OCI-LY7 (cell line): ENCODE measurements around the gene CHRM5. TPM values are rescaled to one million over a fixed set of nuclear protein-coding genes. Genes with fewer than 3 reads are reported as not detected.
"Not testable (repeated sequence)": the region's sequence is repeated elsewhere in the genome, so short reads cannot be mapped to it uniquely, and the experiment has no call there.

Experiments
- BruUV-seq: library from RNA; stranded (reverse); fragments of 400-500 nt; replicated peaks from 2 replicates; lab custom pipeline; 2021; lab: Mats Ljungman, UMichigan
- CTCF ChIA-PET: fragments of 300-600 bp; sonication (Branson Sonifier 250); formaldehyde crosslinking; loops from one replicate; lab custom pipeline; 2022; ENCODE audit warnings: antibody characterized with exemption; ENCODE audit not compliant: unreplicated experiment; lab: Charles Lee
- POLR2A ChIA-PET: fragments of 300-600 bp; sonication (Branson Sonifier 250); formaldehyde crosslinking; loops from one replicate; lab custom pipeline; 2022; ENCODE audit warnings: antibody characterized with exemption; lab: Charles Lee
- DNase-seq: peaks from one replicate; pipeline ENCODE4 v3.0.0-alpha.2; 2015; ENCODE audit warnings: low spot score
- H2AFZ ChIP-seq: fragments of 200-600 bp; sonication (generic), shearing (Covaris generic); 2 replicates; pipeline ENCODE4 v1.6.1; 2014; ENCODE audit warnings: mild to moderate bottlenecking, antibody characterized with exemption, low read length, moderate library complexity
- H3K27ac ChIP-seq: fragments of 200-600 bp; sonication (generic); 2 replicates; pipeline ENCODE4 v1.5.1; 2014; ENCODE audit warnings: mixed run types, low read depth, mild to moderate bottlenecking, moderate library complexity, low read length, inconsistent platforms; ENCODE audit not compliant: poor library complexity, severe bottlenecking
- H3K36me3 ChIP-seq: fragments of 200-600 bp; sonication (generic); 2 replicates; pipeline ENCODE4 v1.6.1; 2014; ENCODE audit warnings: mild to moderate bottlenecking, antibody characterized with exemption, low read length, moderate library complexity, mixed read lengths; ENCODE audit not compliant: insufficient read depth
- H3K4me1 ChIP-seq: fragments of 200-600 bp; sonication (generic); 2 replicates; pipeline ENCODE4 v1.5.1; 2014; ENCODE audit warnings: mild to moderate bottlenecking, low read length; ENCODE audit not compliant: insufficient read depth, poor library complexity, severe bottlenecking
- H3K4me2 ChIP-seq: fragments of 200-600 bp; sonication (generic); 2 replicates; pipeline ENCODE4 v1.6.1; 2014; ENCODE audit warnings: mild to moderate bottlenecking, low read length
- H3K4me3 ChIP-seq: fragments of 200-600 bp; sonication (generic); 2 replicates; pipeline ENCODE4 v1.5.1; 2014; ENCODE audit warnings: mild to moderate bottlenecking, low read depth, low read length; ENCODE audit not compliant: poor library complexity, severe bottlenecking
- H3K79me2 ChIP-seq: fragments of 200-600 bp; sonication (generic); 2 replicates; pipeline ENCODE4 v1.6.1; 2016; ENCODE audit warnings: low read depth, mild to moderate bottlenecking, low read length, moderate library complexity, mixed read lengths; ENCODE audit not compliant: insufficient read depth
- H3K9me2 ChIP-seq: fragments of 200-600 bp; sonication (generic); 2 replicates; pipeline ENCODE4 v1.6.1; 2016; ENCODE audit warnings: mild to moderate bottlenecking, low read length, mixed read lengths; ENCODE audit not compliant: insufficient read depth
- H3K9me3 ChIP-seq: fragments of 200-600 bp; sonication (generic); 2 replicates; pipeline ENCODE4 v1.6.1; 2014; ENCODE audit warnings: mild to moderate bottlenecking, mixed run types, low read length, mixed read lengths
- H4K20me1 ChIP-seq: fragments of 200-600 bp; sonication (generic); 2 replicates; pipeline ENCODE4 v1.6.1; 2014; ENCODE audit warnings: mild to moderate bottlenecking, antibody characterized with exemption, low read length, moderate library complexity, mixed read lengths; ENCODE audit not compliant: insufficient read depth
- CTCF ChIP-seq: fragments of 200-600 bp; sonication (generic); conservative IDR thresholded peaks from 2 replicates; pipeline ENCODE4 v1.5.1; 2014; ENCODE audit warnings: mild to moderate bottlenecking, antibody characterized with exemption, low read length, moderate library complexity, mixed read lengths
- EZH2phosphoT487 ChIP-seq: fragments of 200-600 bp; sonication (generic); IDR thresholded peaks from 2 replicates; pipeline ENCODE4 v1.6.1; 2018; ENCODE audit warnings: low read depth, borderline replicate concordance, mild to moderate bottlenecking, mixed run types, antibody characterized with exemption, low read length, moderate library complexity, mixed read lengths
- intact Hi-C: fragments of 100-400 bp; cut with micrococcal nuclease; formaldehyde crosslinking; loops from one replicate; pipeline ENCODE4 v1.10.0; 2022; ENCODE audit not compliant: unreplicated experiment
- total RNA-seq, 2 experiments: library from RNA; depleted of rRNA in 1 of 2; stranded (reverse); fragments of >200 nt in 1 of 2; shearing (Covaris generic) in 1 of 2; gene quantifications; 2 replicates each; pipeline ENCODE4 v1.2.3, GENCODE V29; 2014 to 2022

CHRM5 gene
- total RNA-seq, 2 experiments from 2014 or later: not detected

DNA sequence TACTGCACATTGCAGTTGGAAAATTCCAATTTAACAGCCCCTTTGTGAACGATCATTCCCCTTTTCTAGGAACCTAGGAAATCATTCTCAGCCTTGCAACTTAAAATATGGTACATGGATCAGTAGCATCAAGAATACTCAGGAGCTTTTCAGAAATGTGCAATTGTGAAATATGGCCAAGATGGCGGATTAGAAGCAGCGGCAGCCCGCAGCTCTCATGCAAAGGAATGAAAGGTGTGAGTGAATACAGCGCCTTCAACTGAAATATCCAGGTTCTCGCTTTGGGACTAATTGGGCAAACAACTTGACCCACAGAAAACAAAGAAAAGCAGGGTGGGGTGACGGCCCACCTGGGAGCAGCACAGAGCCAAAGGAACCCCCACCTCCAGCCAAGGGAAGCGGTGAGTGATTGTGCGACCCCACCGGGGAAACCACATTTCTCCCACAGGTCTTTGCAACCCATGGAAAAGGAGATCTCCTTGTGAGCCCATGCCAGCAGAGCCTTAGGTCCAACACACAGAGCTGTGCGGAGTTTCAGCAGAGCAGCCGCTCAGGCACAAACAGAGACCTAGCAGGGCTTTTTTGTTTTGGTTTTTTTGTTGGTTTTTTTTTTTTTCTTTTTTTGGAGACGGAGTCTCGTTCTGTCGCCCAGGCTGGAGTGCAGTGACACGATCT lies 78.3 kb downstream of the CHRM5 start:
- Histone ChIP-seq H3K4me1 (no peaks in the 10 kb centered on the region), H2AFZ (no peak overlapping the region), H3K79me2 (no peaks in the 10 kb centered on the region), H3K9me3 (no peaks in the 10 kb centered on the region), H3K4me2 (no peak overlapping the region), H3K9me2 (no peaks in the 10 kb centered on the region), H3K27ac (no peak overlapping the region), H3K4me3 (no peak overlapping the region), H4K20me1 (no peaks in the 10 kb centered on the region), H3K36me3 (no peaks in the 10 kb centered on the region)
- BruUV-seq: no TSS peak
- POLR2A ChIA-PET: interaction anchor here (0.6 to 0.7 kb wide), 2 partner anchors 18 to 260 kb away, joined by 3 read pairs; no protein-coding TSS in a partner anchor
- intact Hi-C loops: no loop called here
- no peak for TF ChIP-seq EZH2phosphoT487
- no peak for TF ChIP-seq CTCF
- CTCF ChIA-PET: no interaction called here
- no peak for DNase-seq

- Histone ChIP-seq H3K9me2 (no peaks in the 10 kb centered on the region), H3K36me3 (no peaks in the 10 kb centered on the region), H3K27ac (no peak overlapping the region), H3K4me2 (no peak overlapping the region), H4K20me1 (no peaks in the 10 kb centered on the region), H2AFZ (no peak overlapping the region), H3K4me1 (no peaks in the 10 kb centered on the region), H3K79me2 (no peaks in the 10 kb centered on the region), H3K9me3 (no peaks in the 10 kb centered on the region), H3K4me3 (no peak overlapping the region)
- ChIA-PET POLR2A (interaction anchor here (0.5 kb wide), 1 partner anchor 1385 kb away, joined by 3 read pairs; no protein-coding TSS in a partner anchor), CTCF (no interaction called here)
- intact Hi-C loops: no loop called here
- TF ChIP-seq EZH2phosphoT487: no peak
- DNase-seq: no peak
- BruUV-seq: no TSS peak
These were observed 79.8 kb downstream of the CHRM5 start for GRCh38 chr15:34047893-34048775.

DNA sequence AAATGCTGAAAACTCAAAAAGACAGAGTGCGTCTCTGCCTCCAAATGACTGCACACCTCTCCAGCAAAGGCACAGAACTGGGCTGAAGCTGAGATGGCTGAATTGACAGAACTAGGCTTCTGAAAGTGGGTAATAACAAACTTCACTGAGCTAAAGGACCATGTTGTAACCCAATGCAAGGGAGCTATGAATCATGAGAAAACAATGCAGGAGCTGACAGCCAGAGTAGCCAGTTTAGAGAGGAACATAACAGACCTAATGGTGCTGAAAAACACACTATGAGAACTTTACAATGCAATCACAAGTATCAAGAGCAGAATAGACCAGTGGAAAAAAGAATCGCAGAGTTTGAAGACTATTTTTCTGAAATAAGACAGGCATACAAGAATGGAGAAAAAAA lies 80.8 kb downstream of the CHRM5 start:
- Histone ChIP-seq H3K4me1 (no peaks in the 10 kb centered on the region), H3K9me2 (no peaks in the 10 kb centered on the region), H3K9me3 (no peaks in the 10 kb centered on the region), H3K4me2 (no peak overlapping the region), H4K20me1 (no peaks in the 10 kb centered on the region), H3K36me3 (no peaks in the 10 kb centered on the region), H3K79me2 (no peaks in the 10 kb centered on the region), H2AFZ (no peak overlapping the region), H3K27ac (no peak overlapping the region), H3K4me3 (no peak overlapping the region)
- no peak for DNase-seq
- TF ChIP-seq CTCF (no peak), EZH2phosphoT487 (no peak)
- BruUV-seq: no TSS peak
- ChIA-PET CTCF (no interaction called here), POLR2A (no interaction called here)
- intact Hi-C loops: no loop called here

DNA sequence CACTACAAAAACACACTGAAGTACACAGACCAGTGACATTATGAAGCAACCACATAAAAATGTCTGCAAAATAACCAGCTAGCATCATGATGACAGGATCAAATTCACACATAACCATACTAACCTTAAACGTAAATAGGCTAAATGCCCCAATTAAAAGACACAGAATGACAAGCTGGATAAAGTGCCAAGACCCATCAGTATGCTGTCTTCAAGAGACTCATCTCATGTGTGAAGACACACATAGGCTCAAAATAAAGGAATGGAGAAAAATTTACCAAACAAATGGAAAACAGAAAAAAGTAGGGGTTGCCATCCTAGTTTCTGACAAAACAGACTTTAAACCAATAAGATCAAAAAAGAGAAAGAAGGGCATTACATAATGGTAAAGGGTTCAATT lies 82.1 kb downstream of the CHRM5 start:
- H3K9me3 ChIP-seq, H3K79me2 ChIP-seq, H3K4me2 ChIP-seq, intact Hi-C loops, H4K20me1 ChIP-seq, H3K9me2 ChIP-seq, H3K27ac ChIP-seq, BruUV-seq, H3K4me3 ChIP-seq, H3K36me3 ChIP-seq, H3K4me1 ChIP-seq, CTCF ChIA-PET, DNase-seq, H2AFZ ChIP-seq: not testable (repeated sequence)
- POLR2A ChIA-PET: interaction anchor here (0.7 kb wide), 1 partner anchor 83 kb away, joined by 3 read pairs; no protein-coding TSS in a partner anchor
